Measurements from ENCODE around the gene SYN1. TPM values are rescaled to one million over a fixed set of nuclear protein-coding genes. Genes with fewer than 3 reads are reported as not detected.

SYN1 gene
- total RNA-seq, 4 donors from 2014 or later: 1.0 to 3.1 (median 1.3) TPM; not detected in 1

DNA sequence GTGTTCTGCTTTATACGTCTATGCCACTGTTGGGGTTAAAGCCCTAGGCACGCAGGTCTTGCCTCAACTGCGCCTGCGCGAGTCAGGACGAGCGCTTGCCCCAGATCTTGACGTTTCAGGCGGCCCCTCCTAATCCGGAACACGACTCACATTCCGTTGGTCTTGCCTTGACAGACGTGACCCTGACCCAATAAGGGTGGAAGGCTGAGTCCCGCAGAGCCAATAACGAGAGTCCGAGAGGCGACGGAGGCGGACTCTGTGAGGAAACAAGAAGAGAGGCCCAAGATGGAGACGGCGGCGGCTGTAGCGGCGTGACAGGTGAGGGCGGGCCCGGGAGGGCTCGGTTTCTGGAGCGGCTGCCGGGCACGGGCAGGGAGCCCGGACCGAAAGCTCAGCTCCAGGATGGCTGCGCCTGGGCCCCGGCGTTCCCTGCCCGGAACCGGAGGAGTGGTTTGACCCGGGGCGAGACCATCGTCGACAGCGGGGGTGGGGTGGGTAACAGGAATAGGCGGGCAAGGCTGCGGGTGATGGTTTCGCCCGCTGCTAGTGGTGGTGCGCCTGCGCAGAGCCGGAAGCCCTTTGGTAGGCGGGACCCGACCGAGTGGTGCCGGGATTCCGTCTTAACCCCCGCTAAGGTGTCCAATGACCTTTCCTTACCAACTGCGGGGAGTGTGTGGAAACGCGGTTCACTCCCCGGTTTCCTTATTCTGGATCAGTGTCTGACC, 58.6 kb downstream of the SYN1 start, which contains the start of gene ARAF:
Gene ARAF, plus strand, starts transcription at position 272 of the 725 bp plus-strand sequence. CDS start 1,763 bp downstream, outside the sequence.
- peak; percentile 94 for ATAC-seq (ENCODE audit: low FRiP score)
- TF ChIP-seq, protein P1, sequence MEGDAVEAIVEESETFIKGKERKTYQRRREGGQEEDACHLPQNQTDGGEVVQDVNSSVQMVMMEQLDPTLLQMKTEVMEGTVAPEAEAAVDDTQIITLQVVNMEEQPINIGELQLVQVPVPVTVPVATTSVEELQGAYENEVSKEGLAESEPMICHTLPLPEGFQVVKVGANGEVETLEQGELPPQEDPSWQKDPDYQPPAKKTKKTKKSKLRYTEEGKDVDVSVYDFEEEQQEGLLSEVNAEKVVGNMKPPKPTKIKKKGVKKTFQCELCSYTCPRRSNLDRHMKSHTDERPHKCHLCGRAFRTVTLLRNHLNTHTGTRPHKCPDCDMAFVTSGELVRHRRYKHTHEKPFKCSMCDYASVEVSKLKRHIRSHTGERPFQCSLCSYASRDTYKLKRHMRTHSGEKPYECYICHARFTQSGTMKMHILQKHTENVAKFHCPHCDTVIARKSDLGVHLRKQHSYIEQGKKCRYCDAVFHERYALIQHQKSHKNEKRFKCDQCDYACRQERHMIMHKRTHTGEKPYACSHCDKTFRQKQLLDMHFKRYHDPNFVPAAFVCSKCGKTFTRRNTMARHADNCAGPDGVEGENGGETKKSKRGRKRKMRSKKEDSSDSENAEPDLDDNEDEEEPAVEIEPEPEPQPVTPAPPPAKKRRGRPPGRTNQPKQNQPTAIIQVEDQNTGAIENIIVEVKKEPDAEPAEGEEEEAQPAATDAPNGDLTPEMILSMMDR (IDR thresholded peaks at IDR 0.05): no peak
- peak; percentile 92 for DNase-seq (ENCODE audit: low spot score)

- TF ChIP-seq, protein P1 (IDR thresholded peaks at IDR 0.05): no peak
- ATAC-seq (ENCODE audit: low FRiP score): no peak
- DNase-seq (ENCODE audit: low spot score): no peak
Measured at GRCh38 chrX:47560179-47560933, 59.3 kb downstream of the SYN1 start.

DNA sequence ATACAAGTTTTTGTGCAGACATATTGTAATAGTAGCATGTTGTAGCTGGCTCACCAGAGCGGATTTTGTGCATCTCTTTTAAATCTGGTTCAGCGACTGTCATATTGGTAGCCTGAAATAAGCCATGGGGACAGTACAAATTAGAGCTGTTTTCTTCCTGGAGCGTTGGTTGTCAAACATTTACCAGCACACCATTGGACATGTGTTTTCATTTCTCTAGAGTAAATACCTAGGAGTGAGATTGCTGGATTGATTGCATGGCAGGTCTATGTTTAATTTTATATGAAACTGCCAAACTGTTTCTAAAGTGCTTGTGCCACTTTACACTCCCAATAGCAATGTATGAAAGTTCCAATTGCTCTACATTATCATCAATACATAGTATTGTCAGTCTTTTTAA, 61.2 kb downstream of the SYN1 start:
- ATAC-seq (ENCODE audit: low FRiP score) (no peak), DNase-seq (ENCODE audit: low spot score) (no peak)
- TF ChIP-seq, protein P1 (IDR thresholded peaks at IDR 0.05): no peak

DNA sequence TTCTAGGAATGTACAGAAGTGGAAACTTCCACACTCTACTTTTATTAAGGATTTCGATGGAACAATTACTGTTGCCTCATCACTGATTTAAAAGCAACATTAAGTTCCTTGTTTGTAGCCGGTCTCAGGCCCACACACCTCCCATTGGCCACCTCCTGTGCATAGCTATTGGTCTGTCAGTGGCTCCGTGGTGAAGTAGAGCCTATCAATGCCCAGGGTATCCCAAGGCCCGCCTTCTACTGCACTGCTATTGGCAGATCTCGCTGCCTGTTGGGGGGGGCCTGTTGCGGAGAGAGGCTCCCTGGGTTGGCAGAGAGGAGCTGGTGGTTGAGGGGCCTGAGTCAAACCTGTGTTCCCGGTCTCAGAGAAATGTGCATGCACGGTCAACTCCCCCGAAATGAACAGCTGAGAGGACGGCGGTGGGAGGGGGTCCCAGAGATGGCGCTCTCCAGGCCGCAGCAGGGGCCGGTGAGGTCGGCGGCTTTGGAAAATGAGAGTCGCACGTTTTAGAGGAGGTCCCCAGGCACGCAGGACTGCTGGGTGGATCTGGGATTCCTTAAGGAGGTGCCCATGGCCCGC, 63.5 kb downstream of the SYN1 start:
- TF ChIP-seq, protein P1 (IDR thresholded peaks at IDR 0.05): no peak
- DNase-seq (ENCODE audit: low spot score) (peak; percentile 65), ATAC-seq (ENCODE audit: low FRiP score) (peak; percentile 96)

DNA sequence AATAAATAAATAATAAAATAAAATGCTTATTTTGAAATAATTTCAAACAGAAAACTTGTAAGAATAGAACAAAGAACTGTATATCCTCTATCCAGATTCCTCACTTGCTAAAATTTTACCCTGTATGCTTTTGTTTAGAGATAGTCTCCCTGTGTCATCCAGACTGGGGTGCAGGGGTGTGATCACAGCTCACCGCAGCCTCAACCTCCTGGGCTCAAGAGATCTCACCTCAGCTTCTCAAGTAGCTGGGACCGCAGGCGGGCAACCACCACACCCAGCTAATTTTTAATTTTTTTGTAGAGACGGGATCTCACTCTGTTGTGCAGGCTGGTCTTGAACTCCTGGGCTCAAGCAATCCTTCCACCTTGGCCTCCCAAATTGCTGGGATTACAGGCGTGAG, 76.2 kb downstream of the SYN1 start:
- ATAC-seq (ENCODE audit: low FRiP score) (no peak), DNase-seq (ENCODE audit: low spot score) (no peak)
- TF ChIP-seq, protein P1 (IDR thresholded peaks at IDR 0.05): no peak

DNA sequence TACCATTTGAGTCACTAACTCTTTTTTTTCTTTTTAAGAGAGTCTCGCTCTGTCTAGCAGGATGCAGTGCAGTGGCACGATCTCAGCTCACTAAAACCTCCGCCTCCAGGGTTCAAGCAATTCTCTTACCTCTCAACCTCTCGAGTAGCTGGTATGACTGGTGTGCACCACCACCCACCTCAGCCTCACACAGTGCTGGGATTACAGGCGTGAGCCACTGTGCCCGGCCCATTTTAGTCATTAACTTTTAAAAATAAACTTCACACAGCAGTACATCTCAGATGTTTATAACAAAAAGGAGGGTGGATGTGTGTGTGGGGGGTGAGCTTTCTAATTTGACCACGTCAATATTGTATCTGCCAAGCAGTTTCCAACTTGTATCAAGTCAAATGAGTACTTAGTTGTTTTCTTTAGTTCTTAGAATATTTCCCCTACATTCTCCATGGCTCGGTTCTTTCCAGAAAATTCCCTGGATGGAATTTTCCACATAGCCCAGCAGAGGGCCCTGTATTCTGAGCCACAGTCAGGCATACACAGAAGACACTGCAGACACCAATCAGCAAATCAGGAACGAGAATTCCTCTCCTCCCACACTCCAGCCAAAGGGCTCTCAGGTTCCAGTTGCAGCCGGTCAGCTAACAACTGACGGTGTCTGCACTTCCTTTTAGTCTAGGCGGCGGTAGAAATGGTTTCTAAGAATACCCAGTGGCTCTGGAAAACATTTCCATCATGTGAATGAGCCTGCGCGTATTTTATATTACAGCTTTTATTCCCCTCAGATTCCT, 78.7 kb downstream of the SYN1 start:
- TF ChIP-seq, protein P1 (IDR thresholded peaks at IDR 0.05): no peak
- peak; percentile 100 for ATAC-seq (ENCODE audit: low FRiP score)
- no peak for DNase-seq (ENCODE audit: low spot score)

Data from omental fat pad (tissue), 4 donors.